Subcutaneous abdominal adipose tissue (tissue), 5 donors: ENCODE measurements around the gene CRISP2.
"Not testable (repeated sequence)": the region's sequence is repeated elsewhere in the genome, so short reads cannot be mapped to it uniquely, and the experiment has no call there.

ENCODE experiments used
- H3K27ac ChIP-seq: one replicate; pipeline ENCODE4 v1.7.0; 2013; ENCODE audit warnings: low read depth, mild to moderate bottlenecking, inconsistent platforms, low read length, moderate library complexity
- H3K27me3 ChIP-seq, 5 donors: one replicate each; pipeline ENCODE4 v1.7.0; 2013; ENCODE audit warnings: low read length in 5 of 5, inconsistent platforms in 1 of 5; ENCODE audit not compliant: control insufficient read depth in 5 of 5, insufficient read depth in 4 of 5
- H3K36me3 ChIP-seq, 5 donors: one replicate each; pipeline ENCODE4 v1.7.0; 2013; ENCODE audit warnings: low read length in 5 of 5; ENCODE audit not compliant: control insufficient read depth in 5 of 5, insufficient read depth in 5 of 5
- H3K4me1 ChIP-seq, 5 donors: one replicate each; pipeline ENCODE4 v1.7.0; 2013; ENCODE audit warnings: low read length in 5 of 5, mild to moderate bottlenecking in 3 of 5, moderate library complexity in 1 of 5; ENCODE audit not compliant: control insufficient read depth in 5 of 5, insufficient read depth in 5 of 5
- H3K4me3 ChIP-seq, 5 donors: one replicate each; pipeline ENCODE4 v1.7.0; 2013; ENCODE audit warnings: low read length in 5 of 5, low read depth in 1 of 5
- H3K9ac ChIP-seq, 5 donors: one replicate each; pipeline ENCODE4 v1.7.0; 2013; ENCODE audit warnings: low read length in 5 of 5, mild to moderate bottlenecking in 4 of 5, moderate library complexity in 3 of 5
- H3K9me3 ChIP-seq, 5 donors: one replicate each; pipeline ENCODE4 v1.7.0; 2013; ENCODE audit warnings: low read length in 5 of 5; ENCODE audit not compliant: control insufficient read depth in 5 of 5
- donor health status: healthy.
- donor health status: healthy.
- donor health status: healthy.
- donor health status: healthy.
- donor health status: healthy.

Gene CRISP2

DNA sequence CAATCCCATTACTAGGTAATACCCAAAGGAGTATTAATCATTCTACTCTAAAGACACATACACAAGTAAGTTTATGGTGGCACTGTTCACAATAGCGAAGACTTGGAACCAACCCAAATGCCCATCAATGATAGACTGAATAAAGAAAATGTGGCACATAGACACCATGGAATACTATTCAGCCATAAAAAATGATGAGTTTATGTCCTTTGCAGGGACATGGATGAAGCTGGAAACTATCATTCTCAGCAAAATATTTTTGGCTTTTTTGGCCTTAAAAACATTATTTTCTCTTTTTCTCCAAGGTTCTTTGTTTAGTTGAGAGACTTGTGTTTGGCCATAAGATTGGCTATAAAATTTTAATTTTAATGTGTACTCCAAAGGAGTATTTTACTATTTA lies 49.3 kb downstream of the CRISP2 start:
- not testable (repeated sequence) for H3K27ac ChIP-seq, H3K4me1 ChIP-seq, H3K4me3 ChIP-seq, H3K9ac ChIP-seq, H3K27me3 ChIP-seq, H3K9me3 ChIP-seq, H3K36me3 ChIP-seq

DNA sequence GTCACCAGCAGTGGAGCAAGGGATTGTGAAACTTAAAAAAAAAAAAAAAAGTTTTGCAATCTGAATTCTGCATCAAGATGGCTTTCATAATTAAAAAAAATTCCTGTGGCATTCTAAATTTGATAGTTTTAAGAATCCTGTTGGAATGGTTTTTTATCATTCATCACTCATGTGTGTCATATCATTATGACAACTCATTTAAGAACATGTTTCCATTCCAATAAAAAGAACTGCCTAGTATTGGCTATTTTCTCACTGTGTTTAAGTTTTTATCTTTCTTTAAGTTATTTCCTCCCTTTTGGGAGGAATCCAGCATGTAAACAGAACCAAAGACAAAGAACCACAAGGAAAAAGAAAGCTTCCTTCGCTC lies 50.5 kb downstream of the CRISP2 start:
- Histone ChIP-seq H3K9ac (no peak overlapping the region), H3K4me3 (no peak overlapping the region), H3K36me3 (no peaks in the 10 kb centered on the region), H3K4me1 (no peaks in the 10 kb centered on the region), H3K27ac (no peak overlapping the region), H3K27me3 (no peaks in the 10 kb centered on the region), H3K9me3 (no peaks in the 10 kb centered on the region)

DNA sequence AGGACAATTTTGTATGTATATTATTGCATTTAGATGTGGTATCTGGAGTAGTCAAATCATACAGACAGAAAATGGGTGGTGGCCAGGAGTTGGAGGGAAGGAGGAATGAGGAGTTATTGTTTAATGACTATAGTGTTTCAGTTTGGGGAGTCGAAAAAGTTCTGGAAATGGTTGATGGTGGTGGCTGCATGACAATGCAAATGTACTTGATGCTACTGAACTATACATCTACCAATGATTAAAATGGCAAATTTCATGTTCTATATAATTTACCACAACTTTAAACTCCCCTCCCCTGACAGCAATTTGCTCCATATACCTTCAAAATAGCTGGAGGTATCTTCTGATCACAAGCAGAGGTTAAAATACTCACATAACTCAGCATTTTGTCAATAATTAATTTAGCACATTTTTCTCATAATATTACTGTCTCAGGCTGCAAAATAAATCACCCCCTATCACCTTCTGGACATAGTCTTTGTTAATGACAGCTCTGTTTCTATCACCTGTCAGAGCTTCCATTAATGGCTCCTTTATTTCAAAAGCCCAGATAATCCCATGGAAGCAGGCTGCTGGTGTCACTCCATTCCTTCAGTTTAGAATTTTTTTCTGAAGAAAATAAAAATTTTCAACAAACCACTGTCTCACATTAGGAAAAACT lies 51.0 kb downstream of the CRISP2 start:
- no peaks in the 10 kb centered on the region for H3K4me1 ChIP-seq
- no peaks in the 10 kb centered on the region for H3K9me3 ChIP-seq
- no peak overlapping the region for H3K9ac ChIP-seq
- no peak overlapping the region for H3K27ac ChIP-seq
- no peaks in the 10 kb centered on the region for H3K36me3 ChIP-seq
- no peak overlapping the region for H3K4me3 ChIP-seq
- no peaks in the 10 kb centered on the region for H3K27me3 ChIP-seq

DNA sequence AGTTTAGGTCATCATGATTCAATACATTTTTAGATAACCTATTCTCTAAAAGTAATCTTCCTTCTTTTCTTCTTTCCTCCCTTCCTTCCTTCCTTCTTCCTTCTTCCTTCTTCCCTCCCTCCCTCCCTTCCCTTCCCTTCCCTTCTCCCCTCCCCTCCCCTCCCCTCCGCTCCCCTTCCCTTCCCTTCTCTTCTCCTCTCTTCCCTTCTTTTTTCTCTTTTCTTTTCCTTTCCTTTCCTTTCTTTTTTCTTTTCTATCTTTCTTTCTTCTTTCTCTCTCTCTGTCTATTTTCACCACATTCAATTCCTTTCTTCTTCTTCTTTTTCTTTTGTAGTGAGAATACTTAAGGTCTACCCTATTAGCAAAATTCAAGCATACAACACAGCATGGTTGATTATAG lies 59.4 kb downstream of the CRISP2 start:
- no peaks in the 10 kb centered on the region for H3K9me3 ChIP-seq
- H3K27me3 ChIP-seq: no peaks in the 10 kb centered on the region
- no peak overlapping the region for H3K9ac ChIP-seq
- H3K4me1 ChIP-seq: no peaks in the 10 kb centered on the region
- no peak overlapping the region for H3K27ac ChIP-seq
- H3K36me3 ChIP-seq: no peaks in the 10 kb centered on the region
- no peak overlapping the region for H3K4me3 ChIP-seq

DNA sequence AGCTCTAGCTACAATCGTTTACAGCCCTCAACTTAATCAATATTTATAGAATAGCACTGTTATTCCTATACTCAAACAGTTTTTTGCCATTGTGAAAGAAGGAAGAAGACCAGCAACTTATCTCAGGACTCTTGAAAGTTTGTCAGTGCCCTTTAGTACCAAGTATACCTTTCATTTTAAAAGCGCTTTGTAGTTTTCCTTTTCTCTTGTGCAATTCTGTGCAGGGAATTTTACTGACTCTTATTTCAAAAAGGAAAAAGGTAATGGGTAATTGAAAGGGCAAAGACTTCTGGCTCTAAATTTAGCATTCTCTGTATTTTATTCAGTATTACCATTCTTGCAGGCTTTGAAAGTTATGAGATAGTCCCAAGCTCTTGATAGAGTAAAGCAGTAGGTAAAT lies 59.9 kb downstream of the CRISP2 start:
- Histone ChIP-seq H3K9ac (no peak overlapping the region), H3K4me3 (no peak overlapping the region), H3K36me3 (no peaks in the 10 kb centered on the region), H3K9me3 (no peaks in the 10 kb centered on the region), H3K4me1 (no peaks in the 10 kb centered on the region), H3K27ac (no peak overlapping the region), H3K27me3 (no peaks in the 10 kb centered on the region)

DNA sequence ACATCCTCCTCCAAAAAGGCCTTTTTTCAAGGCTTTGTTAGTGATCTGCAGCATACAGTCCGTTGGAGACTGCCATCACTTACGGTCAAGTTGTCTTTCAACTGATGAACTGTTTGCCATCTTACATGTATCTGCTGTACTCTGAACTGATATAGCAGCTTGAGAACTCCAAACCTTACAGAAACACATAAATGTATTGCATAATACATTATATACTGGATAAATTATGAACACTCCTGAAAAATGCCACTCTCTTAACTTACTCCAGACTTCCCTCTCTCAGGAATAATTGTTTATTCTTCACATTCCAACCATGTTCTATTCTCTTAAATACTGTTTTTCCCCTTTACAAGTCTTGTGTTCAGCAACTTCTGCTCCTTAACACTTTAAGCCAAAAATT lies 62.1 kb downstream of the CRISP2 start:
- Histone ChIP-seq H3K9me3 (no peaks in the 10 kb centered on the region), H3K36me3 (no peaks in the 10 kb centered on the region), H3K27ac (no peak overlapping the region), H3K9ac (no peak overlapping the region), H3K4me3 (no peak overlapping the region), H3K4me1 (no peaks in the 10 kb centered on the region), H3K27me3 (no peaks in the 10 kb centered on the region)

DNA sequence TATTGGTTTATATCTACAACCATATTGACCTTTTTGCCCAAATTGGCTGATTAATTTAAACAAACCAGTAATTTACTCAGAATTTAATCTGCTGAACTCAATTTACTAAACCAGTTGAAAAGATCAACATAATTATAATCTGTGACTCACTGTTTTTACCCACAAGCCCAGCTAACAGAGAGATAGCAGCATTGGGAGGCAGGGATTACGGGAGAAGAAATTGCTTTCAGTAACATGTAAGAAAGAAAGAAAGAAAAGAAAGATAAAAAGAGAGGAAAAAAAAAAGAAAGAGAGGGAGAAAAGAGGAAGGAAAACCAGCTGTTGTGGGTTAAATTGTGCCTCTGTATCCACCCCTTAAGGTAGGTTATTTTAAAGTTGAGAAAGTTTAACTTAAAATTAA lies 63.4 kb downstream of the CRISP2 start:
- Histone ChIP-seq H3K27ac (no peak overlapping the region), H3K27me3 (no peaks in the 10 kb centered on the region), H3K4me3 (no peak overlapping the region), H3K9ac (no peak overlapping the region), H3K9me3 (no peaks in the 10 kb centered on the region), H3K4me1 (no peaks in the 10 kb centered on the region), H3K36me3 (no peaks in the 10 kb centered on the region)

DNA sequence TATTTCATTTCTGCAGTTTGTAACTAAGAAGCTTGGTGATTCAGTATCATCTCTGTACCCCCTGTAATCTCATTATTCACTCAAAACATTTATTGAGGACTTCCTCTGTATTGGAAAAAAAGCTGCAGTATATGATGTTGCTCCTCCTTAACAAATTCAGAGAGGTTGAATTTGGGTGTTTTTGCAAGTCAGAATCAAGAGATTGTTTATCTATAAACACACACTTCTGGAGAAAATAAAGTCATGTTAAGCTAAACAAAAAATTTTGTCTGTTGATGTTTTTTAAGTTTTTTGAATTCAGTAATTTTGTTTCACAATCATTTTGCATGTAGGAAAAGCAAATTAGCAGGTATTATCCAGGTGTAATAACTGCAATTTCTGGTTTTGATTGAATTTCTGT lies 65.3 kb downstream of the CRISP2 start:
- H3K4me3 ChIP-seq: no peak overlapping the region
- H3K27ac ChIP-seq: no peak overlapping the region
- H3K4me1 ChIP-seq: no peaks in the 10 kb centered on the region
- H3K27me3 ChIP-seq: no peaks in the 10 kb centered on the region
- no peaks in the 10 kb centered on the region for H3K9me3 ChIP-seq
- H3K36me3 ChIP-seq: no peaks in the 10 kb centered on the region
- H3K9ac ChIP-seq: no peak overlapping the region

DNA sequence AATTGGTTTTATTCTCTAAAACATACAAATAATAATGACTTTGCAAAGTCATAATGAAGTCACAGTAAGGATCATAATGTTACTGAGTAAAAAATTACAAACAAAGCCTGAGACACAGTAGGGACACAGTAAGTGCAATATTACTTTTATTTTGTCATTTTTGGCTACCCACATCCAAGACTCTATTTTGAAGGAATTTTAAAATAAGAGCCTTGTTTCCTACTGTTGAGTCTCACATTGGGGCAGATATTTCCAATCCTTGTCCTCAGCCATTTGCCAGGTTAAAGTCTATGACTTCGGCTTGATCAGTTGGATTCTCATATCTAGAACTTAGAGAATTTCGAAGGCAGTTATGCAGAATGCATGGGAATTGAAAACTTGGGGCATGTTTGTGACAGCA lies 65.9 kb downstream of the CRISP2 start:
- Histone ChIP-seq H3K4me1 (no peaks in the 10 kb centered on the region), H3K36me3 (no peaks in the 10 kb centered on the region), H3K27me3 (no peaks in the 10 kb centered on the region), H3K4me3 (no peak overlapping the region), H3K9me3 (no peaks in the 10 kb centered on the region), H3K27ac (no peak overlapping the region), H3K9ac (no peak overlapping the region)

DNA sequence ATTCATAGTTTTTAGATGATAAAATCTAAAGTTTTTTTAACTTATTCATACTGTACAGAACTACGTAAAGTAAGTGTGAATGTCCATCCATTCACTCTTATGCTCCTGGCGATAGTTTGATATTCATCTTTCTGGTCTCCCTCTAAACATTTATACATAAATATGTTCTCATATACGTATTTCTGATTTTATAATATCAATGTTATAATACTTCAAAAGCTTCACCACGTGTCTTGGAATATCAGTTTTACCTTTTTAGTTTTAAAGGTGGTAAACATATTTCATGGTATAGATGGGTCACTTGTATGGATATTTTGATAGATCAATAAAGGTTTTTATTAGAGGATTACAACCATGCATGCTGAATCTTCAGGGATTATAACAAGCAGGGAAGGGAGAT lies 66.4 kb downstream of the CRISP2 start:
- no peak overlapping the region for H3K27ac ChIP-seq
- H3K36me3 ChIP-seq: no peaks in the 10 kb centered on the region

More for the DNA sequence above, 66.4 kb downstream of the CRISP2 start:
- H3K4me3 ChIP-seq: no peak overlapping the region
- H3K4me1 ChIP-seq: no peaks in the 10 kb centered on the region
- no peaks in the 10 kb centered on the region for H3K27me3 ChIP-seq
- no peaks in the 10 kb centered on the region for H3K9me3 ChIP-seq
- H3K9ac ChIP-seq: no peak overlapping the region
